Skeletal muscle tissue (tissue), 4 donors: ENCODE data around the gene AK3. TPM values are rescaled to one million over a fixed set of nuclear protein-coding genes. Genes with fewer than 3 reads are reported as not detected.

Experiments used
- H3K27ac ChIP-seq: one replicate; pipeline ENCODE4 v1.7.0; 2013; ENCODE audit warnings: mild to moderate bottlenecking, low read depth, low read length, inconsistent platforms
- H3K27me3 ChIP-seq, 3 donors: one replicate each; pipeline ENCODE4 v1.7.0; 2013; ENCODE audit warnings: low read length in 3 of 3; ENCODE audit not compliant: control insufficient read depth in 3 of 3, insufficient read depth in 3 of 3
- H3K36me3 ChIP-seq, 3 donors: one replicate each; pipeline ENCODE4 v1.7.0; 2013; ENCODE audit warnings: low read length in 3 of 3; ENCODE audit not compliant: control insufficient read depth in 3 of 3, insufficient read depth in 3 of 3
- H3K4me1 ChIP-seq, 3 donors: one replicate each; pipeline ENCODE4 v1.7.0; 2013; ENCODE audit warnings: low read length in 3 of 3, mild to moderate bottlenecking in 3 of 3; ENCODE audit not compliant: control insufficient read depth in 3 of 3, insufficient read depth in 3 of 3
- H3K4me3 ChIP-seq, 3 donors: one replicate each; pipeline ENCODE4 v1.7.0; 2013; ENCODE audit warnings: low read length in 3 of 3
- H3K9ac ChIP-seq, 3 donors: one replicate each; pipeline ENCODE4 v1.7.0; 2013; ENCODE audit warnings: low read length in 3 of 3, mild to moderate bottlenecking in 3 of 3, moderate library complexity in 2 of 3, low read depth in 1 of 3
- H3K9me3 ChIP-seq, 3 donors: one replicate each; pipeline ENCODE4 v1.7.0; 2013; ENCODE audit warnings: low read length in 3 of 3; ENCODE audit not compliant: control insufficient read depth in 3 of 3
- total RNA-seq: library from RNA; depleted of rRNA; stranded (reverse); fragments of >200 nt; gene quantifications from one replicate; pipeline ENCODE4 v1.2.3, GENCODE V29; 2014
- donor health status: Osteomylitis.

The AK3 gene
- total RNA-seq, 1 donor from 2014 or later = 18.3 TPM

GRCh38 chr9:4714266-4715016, 26.6 kb downstream of the AK3 start:
- Histone ChIP-seq H3K4me1 (peaks cover 2 to 7% (median 5%) of the 10 kb centered on the region in 3 donors), H3K36me3 (peaks cover 23 to 54% (median 47%) of the 10 kb centered on the region in 3 donors), H3K9me3 (no peaks in the 10 kb centered on the region), H3K27ac (no peak overlapping the region), H3K9ac (no peak overlapping the region), H3K4me3 (no peak overlapping the region), H3K27me3 (no peaks in the 10 kb centered on the region)

- Histone ChIP-seq H3K4me3 (no peak overlapping the region), H3K4me1 (peaks cover 2 to 7% (median 5%) of the 10 kb centered on the region in 3 donors), H3K36me3 (peaks cover 25 to 51% (median 51%) of the 10 kb centered on the region in 3 donors), H3K27ac (no peak overlapping the region), H3K27me3 (no peaks in the 10 kb centered on the region), H3K9me3 (no peaks in the 10 kb centered on the region), H3K9ac (no peak overlapping the region)
Observed at GRCh38 chr9:4713849-4714248, 27.2 kb downstream of the AK3 start.

- H3K9ac ChIP-seq = no peak overlapping the region
- no peaks in the 10 kb centered on the region for H3K9me3 ChIP-seq
- peaks cover 5 to 35% (median 28%) of the 10 kb centered on the region in 3 donors for H3K36me3 ChIP-seq
- no peaks in the 10 kb centered on the region for H3K27me3 ChIP-seq
- H3K4me1 ChIP-seq = no peaks in the 10 kb centered on the region
- H3K27ac ChIP-seq = no peak overlapping the region
- H3K4me3 ChIP-seq = no peak overlapping the region
Observed at GRCh38 chr9:4709380-4709779, 31.6 kb downstream of the AK3 start.

- no peak overlapping the region for H3K27ac ChIP-seq
- no peaks in the 10 kb centered on the region for H3K27me3 ChIP-seq
- H3K9me3 ChIP-seq = no peaks in the 10 kb centered on the region
- peaks cover 12 to 39% (median 33%) of the 10 kb centered on the region in 3 donors for H3K36me3 ChIP-seq
- H3K4me1 ChIP-seq = no peaks in the 10 kb centered on the region
- H3K4me3 ChIP-seq = no peak overlapping the region
- no peak overlapping the region for H3K9ac ChIP-seq
Observed at GRCh38 chr9:4706971-4707622, 33.9 kb downstream of the AK3 start.

- no peaks in the 10 kb centered on the region for H3K4me1 ChIP-seq
- no peak overlapping the region for H3K9ac ChIP-seq
- H3K27me3 ChIP-seq = no peaks in the 10 kb centered on the region
- no peak overlapping the region for H3K4me3 ChIP-seq
- peaks cover 12 to 39% (median 27%) of the 10 kb centered on the region in 3 donors for H3K36me3 ChIP-seq
- no peaks in the 10 kb centered on the region for H3K9me3 ChIP-seq
- no peak overlapping the region for H3K27ac ChIP-seq
Observed at GRCh38 chr9:4706021-4706420, 35.0 kb downstream of the AK3 start.

- no peak overlapping the region for H3K9ac ChIP-seq
- no peak overlapping the region for H3K27ac ChIP-seq
- no peaks in the 10 kb centered on the region for H3K9me3 ChIP-seq
- no peak overlapping the region for H3K4me3 ChIP-seq
- no peaks in the 10 kb centered on the region for H3K27me3 ChIP-seq
- peaks cover 15 to 36% (median 24%) of the 10 kb centered on the region in 3 donors for H3K36me3 ChIP-seq
- no peaks in the 10 kb centered on the region for H3K4me1 ChIP-seq
Observed at GRCh38 chr9:4704129-4704528, 36.9 kb downstream of the AK3 start.

- Histone ChIP-seq H3K9me3 (no peaks in the 10 kb centered on the region), H3K4me1 (no peaks in the 10 kb centered on the region), H3K27ac (no peak overlapping the region), H3K9ac (no peak overlapping the region), H3K4me3 (no peak overlapping the region), H3K27me3 (no peaks in the 10 kb centered on the region), H3K36me3 (peaks cover 15 to 35% (median 33%) of the 10 kb centered on the region in 3 donors)
Observed at GRCh38 chr9:4701526-4701925, 39.5 kb downstream of the AK3 start.

- Histone ChIP-seq H3K9me3 (no peaks in the 10 kb centered on the region), H3K27ac (no peak overlapping the region), H3K36me3 (peaks cover 15 to 32% (median 28%) of the 10 kb centered on the region in 3 donors), H3K4me3 (no peak overlapping the region), H3K9ac (no peak overlapping the region), H3K27me3 (no peaks in the 10 kb centered on the region), H3K4me1 (no peaks in the 10 kb centered on the region)
Observed at GRCh38 chr9:4700932-4701331, 40.1 kb downstream of the AK3 start.

GRCh38 chr9:4700091-4700490, 40.9 kb downstream of the AK3 start:
- peaks cover 15 to 28% (median 24%) of the 10 kb centered on the region in 3 donors for H3K36me3 ChIP-seq
- H3K4me3 ChIP-seq = no peak overlapping the region
- no peaks in the 10 kb centered on the region for H3K4me1 ChIP-seq
- no peak overlapping the region for H3K9ac ChIP-seq
- no peaks in the 10 kb centered on the region for H3K27me3 ChIP-seq
- no peaks in the 10 kb centered on the region for H3K9me3 ChIP-seq
- no peak overlapping the region for H3K27ac ChIP-seq

GRCh38 chr9:4691795-4692194, 49.2 kb downstream of the AK3 start:
- no peak overlapping the region for H3K27ac ChIP-seq
- no peak overlapping the region for H3K9ac ChIP-seq
- peaks cover under 1 to 8% (median 5%) of the 10 kb centered on the region in 3 donors for H3K4me1 ChIP-seq
- H3K9me3 ChIP-seq = no peaks in the 10 kb centered on the region
- H3K27me3 ChIP-seq = no peaks in the 10 kb centered on the region
- H3K4me3 ChIP-seq = no peak overlapping the region
- H3K36me3 ChIP-seq = peaks cover 3 to 28% (median 12%) of the 10 kb centered on the region in 3 donors
